WTC11 (cell line): ENCODE data around the gene MARK3.

Experiments used
- JAZF1 ChIP-seq: fragments of 250-450 bp; sonication (Bioruptor Pico); IDR thresholded peaks from 2 replicates; pipeline ENCODE4 v1.9.0; 2021; ENCODE audit warnings: moderate library complexity, mild to moderate bottlenecking, inconsistent platforms
- MXD4 ChIP-seq: fragments of 250-450 bp; sonication (Bioruptor Pico); IDR thresholded peaks from 2 replicates; pipeline ENCODE4 v1.8.0; 2021; ENCODE audit warnings: mild to moderate bottlenecking, moderate library complexity, borderline replicate concordance
- TEAD4 ChIP-seq: sonication (generic); formaldehyde crosslinking; IDR thresholded peaks from 2 replicates; pipeline ENCODE4 v1.8.0; 2022; ENCODE audit warnings: mild to moderate bottlenecking, missing genetic modification reagents
- ZSCAN18 ChIP-seq: fragments of 250-450 bp; sonication (Bioruptor Pico); IDR thresholded peaks from 2 replicates; pipeline ENCODE4 v2.1.2; 2022; ENCODE audit warnings: mild to moderate bottlenecking, moderate library complexity
- TF ChIP-seq, protein P1 (sequence below): sonication (generic); formaldehyde crosslinking; IDR thresholded peaks from 2 replicates; pipeline ENCODE4 v1.8.0; 2023; ENCODE audit warnings: missing genetic modification reagents, mild to moderate bottlenecking, borderline replicate concordance
- TF ChIP-seq, protein P2 (sequence below): fragments of 200-600 bp; IDR thresholded peaks from 2 replicates; pipeline ENCODE4 v1.8.0; 2022; ENCODE audit warnings: antibody characterized with exemption

GRCh38 chr14:103463149-103463548 lies 77.9 kb downstream of the MARK3 start:
- TF ChIP-seq, protein P1, sequence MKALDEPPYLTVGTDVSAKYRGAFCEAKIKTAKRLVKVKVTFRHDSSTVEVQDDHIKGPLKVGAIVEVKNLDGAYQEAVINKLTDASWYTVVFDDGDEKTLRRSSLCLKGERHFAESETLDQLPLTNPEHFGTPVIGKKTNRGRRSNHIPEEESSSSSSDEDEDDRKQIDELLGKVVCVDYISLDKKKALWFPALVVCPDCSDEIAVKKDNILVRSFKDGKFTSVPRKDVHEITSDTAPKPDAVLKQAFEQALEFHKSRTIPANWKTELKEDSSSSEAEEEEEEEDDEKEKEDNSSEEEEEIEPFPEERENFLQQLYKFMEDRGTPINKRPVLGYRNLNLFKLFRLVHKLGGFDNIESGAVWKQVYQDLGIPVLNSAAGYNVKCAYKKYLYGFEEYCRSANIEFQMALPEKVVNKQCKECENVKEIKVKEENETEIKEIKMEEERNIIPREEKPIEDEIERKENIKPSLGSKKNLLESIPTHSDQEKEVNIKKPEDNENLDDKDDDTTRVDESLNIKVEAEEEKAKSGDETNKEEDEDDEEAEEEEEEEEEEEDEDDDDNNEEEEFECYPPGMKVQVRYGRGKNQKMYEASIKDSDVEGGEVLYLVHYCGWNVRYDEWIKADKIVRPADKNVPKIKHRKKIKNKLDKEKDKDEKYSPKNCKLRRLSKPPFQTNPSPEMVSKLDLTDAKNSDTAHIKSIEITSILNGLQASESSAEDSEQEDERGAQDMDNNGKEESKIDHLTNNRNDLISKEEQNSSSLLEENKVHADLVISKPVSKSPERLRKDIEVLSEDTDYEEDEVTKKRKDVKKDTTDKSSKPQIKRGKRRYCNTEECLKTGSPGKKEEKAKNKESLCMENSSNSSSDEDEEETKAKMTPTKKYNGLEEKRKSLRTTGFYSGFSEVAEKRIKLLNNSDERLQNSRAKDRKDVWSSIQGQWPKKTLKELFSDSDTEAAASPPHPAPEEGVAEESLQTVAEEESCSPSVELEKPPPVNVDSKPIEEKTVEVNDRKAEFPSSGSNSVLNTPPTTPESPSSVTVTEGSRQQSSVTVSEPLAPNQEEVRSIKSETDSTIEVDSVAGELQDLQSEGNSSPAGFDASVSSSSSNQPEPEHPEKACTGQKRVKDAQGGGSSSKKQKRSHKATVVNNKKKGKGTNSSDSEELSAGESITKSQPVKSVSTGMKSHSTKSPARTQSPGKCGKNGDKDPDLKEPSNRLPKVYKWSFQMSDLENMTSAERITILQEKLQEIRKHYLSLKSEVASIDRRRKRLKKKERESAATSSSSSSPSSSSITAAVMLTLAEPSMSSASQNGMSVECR, result no peak
- no peak for TF ChIP-seq MXD4 (CRISPR knock-in tag)
- TF ChIP-seq, protein P2, sequence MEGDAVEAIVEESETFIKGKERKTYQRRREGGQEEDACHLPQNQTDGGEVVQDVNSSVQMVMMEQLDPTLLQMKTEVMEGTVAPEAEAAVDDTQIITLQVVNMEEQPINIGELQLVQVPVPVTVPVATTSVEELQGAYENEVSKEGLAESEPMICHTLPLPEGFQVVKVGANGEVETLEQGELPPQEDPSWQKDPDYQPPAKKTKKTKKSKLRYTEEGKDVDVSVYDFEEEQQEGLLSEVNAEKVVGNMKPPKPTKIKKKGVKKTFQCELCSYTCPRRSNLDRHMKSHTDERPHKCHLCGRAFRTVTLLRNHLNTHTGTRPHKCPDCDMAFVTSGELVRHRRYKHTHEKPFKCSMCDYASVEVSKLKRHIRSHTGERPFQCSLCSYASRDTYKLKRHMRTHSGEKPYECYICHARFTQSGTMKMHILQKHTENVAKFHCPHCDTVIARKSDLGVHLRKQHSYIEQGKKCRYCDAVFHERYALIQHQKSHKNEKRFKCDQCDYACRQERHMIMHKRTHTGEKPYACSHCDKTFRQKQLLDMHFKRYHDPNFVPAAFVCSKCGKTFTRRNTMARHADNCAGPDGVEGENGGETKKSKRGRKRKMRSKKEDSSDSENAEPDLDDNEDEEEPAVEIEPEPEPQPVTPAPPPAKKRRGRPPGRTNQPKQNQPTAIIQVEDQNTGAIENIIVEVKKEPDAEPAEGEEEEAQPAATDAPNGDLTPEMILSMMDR, result no peak
- no peak for TF ChIP-seq TEAD4
- TF ChIP-seq JAZF1 (CRISPR knock-in tag), result no peak
- TF ChIP-seq ZSCAN18 (CRISPR knock-in tag), result no peak
